GM12874 (cell line): ENCODE measurements around the gene ZHX3.

Experiments used
- TF ChIP-seq, protein P1 (sequence below): IDR thresholded peaks from 2 replicates; pipeline ENCODE4 v1.5.1; 2011; ENCODE audit warnings: low read depth, mild to moderate bottlenecking, control low read depth, low read length, moderate library complexity; ENCODE audit not compliant: insufficient read depth

ZHX3 gene, protein sequence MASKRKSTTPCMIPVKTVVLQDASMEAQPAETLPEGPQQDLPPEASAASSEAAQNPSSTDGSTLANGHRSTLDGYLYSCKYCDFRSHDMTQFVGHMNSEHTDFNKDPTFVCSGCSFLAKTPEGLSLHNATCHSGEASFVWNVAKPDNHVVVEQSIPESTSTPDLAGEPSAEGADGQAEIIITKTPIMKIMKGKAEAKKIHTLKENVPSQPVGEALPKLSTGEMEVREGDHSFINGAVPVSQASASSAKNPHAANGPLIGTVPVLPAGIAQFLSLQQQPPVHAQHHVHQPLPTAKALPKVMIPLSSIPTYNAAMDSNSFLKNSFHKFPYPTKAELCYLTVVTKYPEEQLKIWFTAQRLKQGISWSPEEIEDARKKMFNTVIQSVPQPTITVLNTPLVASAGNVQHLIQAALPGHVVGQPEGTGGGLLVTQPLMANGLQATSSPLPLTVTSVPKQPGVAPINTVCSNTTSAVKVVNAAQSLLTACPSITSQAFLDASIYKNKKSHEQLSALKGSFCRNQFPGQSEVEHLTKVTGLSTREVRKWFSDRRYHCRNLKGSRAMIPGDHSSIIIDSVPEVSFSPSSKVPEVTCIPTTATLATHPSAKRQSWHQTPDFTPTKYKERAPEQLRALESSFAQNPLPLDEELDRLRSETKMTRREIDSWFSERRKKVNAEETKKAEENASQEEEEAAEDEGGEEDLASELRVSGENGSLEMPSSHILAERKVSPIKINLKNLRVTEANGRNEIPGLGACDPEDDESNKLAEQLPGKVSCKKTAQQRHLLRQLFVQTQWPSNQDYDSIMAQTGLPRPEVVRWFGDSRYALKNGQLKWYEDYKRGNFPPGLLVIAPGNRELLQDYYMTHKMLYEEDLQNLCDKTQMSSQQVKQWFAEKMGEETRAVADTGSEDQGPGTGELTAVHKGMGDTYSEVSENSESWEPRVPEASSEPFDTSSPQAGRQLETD

DNA sequence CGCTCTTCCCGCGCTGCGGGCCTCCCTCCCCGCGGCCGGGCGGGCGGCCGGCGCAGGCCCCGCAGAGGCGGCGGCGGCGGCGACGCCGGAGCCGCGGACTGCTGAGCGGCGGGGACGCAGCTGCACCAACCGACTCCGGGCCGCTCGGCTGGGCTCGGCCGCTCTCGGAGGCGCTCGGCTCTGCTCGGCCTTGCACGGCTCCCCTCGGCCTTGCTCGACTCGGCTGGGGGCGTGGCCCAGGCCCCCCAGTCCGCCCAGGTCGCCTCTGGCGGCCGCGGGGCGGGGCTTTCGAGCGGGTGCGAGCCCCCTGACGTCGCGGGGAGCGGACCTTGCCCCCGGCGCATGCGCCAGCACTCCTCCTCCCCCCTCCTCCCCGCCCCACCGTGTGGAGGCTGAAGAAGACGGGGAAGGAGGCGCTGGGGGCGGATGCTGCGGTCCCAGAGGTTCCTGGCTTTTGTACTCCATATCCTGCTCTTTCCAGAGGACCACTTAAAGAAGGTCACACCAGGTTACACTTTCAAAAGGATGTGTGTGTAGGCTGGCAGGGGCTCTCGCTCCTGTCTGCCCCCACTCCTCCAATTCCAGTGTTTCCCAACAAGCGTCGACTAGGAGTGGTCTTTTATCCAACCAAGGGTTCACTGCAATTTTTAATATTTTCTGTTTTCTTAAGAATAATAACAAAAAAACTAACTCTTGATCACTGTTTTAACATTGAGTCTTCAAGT is at the start of gene ZHX3:
TSS of gene ZHX3 (minus strand) at position 186 of the 725 bp plus-strand sequence. CDS start 112,815 bp downstream, outside the sequence.
- TF ChIP-seq, protein P1, sequence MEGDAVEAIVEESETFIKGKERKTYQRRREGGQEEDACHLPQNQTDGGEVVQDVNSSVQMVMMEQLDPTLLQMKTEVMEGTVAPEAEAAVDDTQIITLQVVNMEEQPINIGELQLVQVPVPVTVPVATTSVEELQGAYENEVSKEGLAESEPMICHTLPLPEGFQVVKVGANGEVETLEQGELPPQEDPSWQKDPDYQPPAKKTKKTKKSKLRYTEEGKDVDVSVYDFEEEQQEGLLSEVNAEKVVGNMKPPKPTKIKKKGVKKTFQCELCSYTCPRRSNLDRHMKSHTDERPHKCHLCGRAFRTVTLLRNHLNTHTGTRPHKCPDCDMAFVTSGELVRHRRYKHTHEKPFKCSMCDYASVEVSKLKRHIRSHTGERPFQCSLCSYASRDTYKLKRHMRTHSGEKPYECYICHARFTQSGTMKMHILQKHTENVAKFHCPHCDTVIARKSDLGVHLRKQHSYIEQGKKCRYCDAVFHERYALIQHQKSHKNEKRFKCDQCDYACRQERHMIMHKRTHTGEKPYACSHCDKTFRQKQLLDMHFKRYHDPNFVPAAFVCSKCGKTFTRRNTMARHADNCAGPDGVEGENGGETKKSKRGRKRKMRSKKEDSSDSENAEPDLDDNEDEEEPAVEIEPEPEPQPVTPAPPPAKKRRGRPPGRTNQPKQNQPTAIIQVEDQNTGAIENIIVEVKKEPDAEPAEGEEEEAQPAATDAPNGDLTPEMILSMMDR: no peak

DNA sequence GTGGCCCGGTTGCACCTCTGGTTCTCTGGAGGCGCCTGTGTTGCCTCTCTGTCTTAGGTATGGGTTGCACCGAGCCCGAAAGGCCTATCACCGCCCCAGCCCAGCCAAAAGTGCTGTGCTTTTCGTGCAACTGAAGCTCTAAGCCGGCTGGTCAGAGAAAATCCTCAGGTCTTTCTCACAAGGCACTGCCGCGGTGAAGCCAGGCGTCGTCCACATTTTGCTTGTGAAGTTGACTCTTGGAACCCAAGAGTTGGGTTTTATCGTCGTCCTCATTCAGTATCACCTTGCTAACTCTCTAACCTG is 49.8 kb upstream of the ZHX3 start:
- TF ChIP-seq, protein P1: no peak

DNA sequence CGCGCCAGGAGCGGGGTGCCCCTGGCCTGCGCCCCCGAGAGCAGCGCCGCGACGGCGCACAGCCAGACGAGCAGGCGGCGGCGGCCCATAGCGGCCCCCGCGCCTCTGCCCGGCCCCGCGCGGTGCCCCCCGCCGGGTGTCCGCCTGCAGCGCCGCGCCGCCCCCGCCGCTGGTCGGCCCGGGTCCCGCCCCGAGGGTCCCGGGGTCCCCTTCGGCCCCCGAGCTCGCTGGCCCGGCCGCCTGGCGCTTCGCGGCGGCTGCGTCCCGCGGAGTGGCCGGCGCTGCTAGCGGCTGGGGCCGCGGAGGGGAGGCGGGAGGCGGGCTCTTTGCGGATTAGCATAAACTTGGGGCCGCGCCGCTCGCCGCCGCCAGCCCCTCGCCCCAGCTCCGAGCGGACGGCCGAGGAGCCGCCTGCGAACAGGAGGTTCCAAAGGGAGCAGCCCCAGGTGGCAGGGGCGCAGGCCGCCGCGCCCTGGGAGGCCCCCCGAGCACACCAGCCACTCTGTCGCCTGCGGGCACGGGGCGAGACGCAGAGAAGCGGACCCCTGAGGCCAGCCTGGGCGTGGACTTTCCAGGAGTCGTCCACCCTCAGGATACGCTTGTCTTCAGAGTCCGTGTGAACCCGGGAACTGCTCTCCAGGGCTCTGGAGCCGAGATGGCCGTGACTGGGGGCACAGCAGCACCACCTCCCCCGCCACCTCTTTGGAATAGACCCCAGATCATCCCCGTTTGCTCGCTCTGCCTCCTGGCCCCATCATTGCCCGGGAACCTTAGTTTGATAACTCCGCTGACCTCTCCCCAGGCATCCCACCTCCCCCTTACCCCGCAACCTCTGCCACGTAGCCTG is 49.2 kb upstream of the ZHX3 start, which contains the start of gene EMILIN3:
TSS of gene EMILIN3 (minus strand) at position 273 of the 847 bp plus-strand sequence. CDS start at position 89, 184 bp downstream.
- TF ChIP-seq, protein P1: no peak

DNA sequence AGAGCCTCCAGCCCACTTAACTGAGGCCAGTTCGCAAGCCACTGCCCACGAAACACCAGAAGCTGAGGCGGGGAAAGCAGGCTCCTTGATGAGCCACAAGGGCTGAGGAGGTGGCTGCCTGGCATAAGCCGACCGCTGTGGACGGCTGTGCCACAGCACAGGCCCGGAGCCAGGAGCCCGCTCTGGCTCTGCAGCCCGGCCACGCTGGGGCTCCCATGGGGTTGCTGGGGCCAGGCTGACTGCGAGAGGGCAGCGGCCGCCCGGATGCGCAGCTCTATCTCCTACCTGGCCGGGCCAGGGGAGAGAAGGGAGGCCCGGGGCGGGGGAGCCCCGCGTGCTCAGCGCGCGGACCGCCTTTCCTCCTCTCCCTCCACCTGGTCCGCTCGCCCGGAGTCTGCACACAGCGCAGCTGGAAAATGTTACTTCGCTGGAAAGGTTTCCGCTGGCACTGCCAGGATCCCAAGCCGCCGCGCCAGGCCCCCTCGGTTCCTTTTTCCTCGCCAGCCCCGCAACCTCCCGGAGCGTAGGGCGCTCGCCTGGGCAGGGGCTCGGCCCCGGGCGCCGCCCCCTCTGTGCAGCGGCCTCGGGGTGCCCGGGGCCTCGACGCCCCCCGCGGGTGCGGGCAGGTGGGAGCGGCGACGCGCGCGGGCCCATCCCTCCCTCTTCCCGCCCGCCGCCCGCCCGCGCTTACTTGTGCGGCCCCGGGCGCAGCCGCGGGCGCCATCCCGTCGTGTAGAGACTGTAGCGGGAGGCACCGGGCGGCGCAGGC is 48.4 kb upstream of the ZHX3 start:
- TF ChIP-seq, protein P1: no peak

DNA sequence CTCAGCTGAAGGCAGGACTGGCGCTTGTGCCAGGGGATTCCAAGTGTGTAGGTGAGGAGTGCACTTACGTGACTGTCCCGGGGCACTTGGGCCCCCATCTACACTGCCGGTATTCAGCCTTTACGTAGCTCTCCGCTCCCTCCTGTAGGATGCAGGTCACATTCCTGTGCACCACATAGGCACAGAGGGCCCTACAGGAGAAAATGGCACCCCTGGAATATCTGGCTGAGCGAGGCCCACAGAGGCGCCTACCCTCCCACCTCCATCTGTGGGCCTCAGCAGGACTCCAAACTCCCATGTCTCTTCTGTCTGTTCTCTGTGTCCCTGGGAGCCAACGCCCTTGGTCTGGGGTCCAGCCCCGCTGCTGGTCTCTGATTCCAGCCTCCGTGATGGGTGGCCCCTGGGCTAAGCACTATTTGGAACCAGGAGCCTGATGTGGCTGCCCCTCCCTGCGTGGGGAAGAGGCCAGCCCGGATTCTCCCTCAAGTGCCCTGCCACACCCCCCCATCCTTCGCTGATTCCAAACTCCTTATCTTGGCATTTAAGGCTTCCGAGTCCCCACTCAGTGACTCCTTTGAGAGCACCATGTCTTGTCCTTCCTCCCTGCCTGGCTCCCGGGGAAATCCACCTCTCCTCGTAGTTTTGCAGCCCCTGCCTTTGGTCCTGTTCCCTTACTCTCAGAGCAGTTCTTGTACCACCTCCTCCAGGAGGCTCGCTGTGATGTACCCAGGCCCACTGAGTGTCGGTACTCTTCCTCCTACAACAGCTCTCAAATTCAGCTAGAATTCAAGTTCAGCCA is 47.6 kb upstream of the ZHX3 start:
- TF ChIP-seq, protein P1: no peak

DNA sequence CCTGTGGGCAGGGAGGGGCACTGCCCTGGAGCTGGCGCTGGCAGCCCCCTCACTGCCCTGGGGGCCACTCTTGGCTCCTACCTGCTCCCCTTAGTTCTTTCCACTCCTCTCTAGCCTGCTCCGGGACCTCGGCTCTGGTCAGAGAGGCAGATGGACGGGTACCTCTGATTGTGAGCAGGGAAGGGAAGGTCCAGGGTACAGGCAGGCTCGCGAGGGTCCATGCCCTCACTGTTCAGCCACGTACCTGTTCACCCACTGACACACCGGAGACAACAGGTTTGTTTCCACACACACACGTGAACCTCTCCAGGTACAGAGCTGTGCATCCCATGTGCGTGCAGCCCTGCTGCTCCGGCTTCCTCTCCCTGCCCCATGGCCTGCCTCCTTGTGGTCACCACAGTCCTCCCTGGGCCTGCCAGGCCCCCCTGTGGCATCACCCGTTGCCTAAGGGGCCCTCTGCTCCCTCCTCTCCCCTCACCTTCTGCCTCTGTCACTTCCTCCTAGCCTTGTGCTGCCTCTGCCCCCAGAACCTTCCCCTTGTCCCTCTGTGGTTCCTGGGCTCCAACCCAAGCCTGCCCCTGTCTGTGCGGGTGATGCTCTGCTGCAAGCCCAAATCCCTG is 46.8 kb upstream of the ZHX3 start:
- TF ChIP-seq, protein P1: no peak
